ENCODE results near the gene ARAF. TPM values are rescaled to one million over a fixed set of nuclear protein-coding genes. Genes with fewer than 3 reads are reported as not detected.
A peak's percentile ranks its signal among the peaks of the same experiment; 100 is the strongest.
"Not testable (repeated sequence)": the region's sequence is repeated elsewhere in the genome, so short reads cannot be mapped to it uniquely, and the experiment has no call there.

The ARAF gene
- total RNA-seq: 58.6 and 62.7 TPM in 2 replicates
- polyA plus RNA-seq: 69.5 and 77.2 TPM in 2 replicates
- polyA plus RNA-seq (2011; cell fraction: cytosol; rRNA removed): 48.2 and 52.2 TPM in 2 replicates
- polyA plus RNA-seq (2011; cell fraction: nucleus; rRNA removed): 152 and 156 TPM in 2 replicates
- polyA plus RNA-seq (2012): 33.4 and 42.8 TPM in 2 replicates
- polyA minus RNA-seq: 65.5 and 67.1 TPM in 2 replicates
- 42.3 TPM for polyA minus RNA-seq (2011; cell fraction: cytosol; rRNA and poly(A)+ RNA removed)
- polyA minus RNA-seq (2011; cell fraction: nucleus; rRNA and poly(A)+ RNA removed): 53.1 and 70.5 TPM in 2 replicates
- percentile 71 among the genes with signal in this experiment for Bru-seq, nascent RNA
- BruChase-seq, experiment 1, labeled RNA remaining after a 6-hour chase: percentile 87 among the genes with signal in this experiment
- percentile 75 among the genes with signal in this experiment for BruChase-seq, experiment 2, labeled RNA remaining after a 2-hour chase
- long read RNA-seq, transcript ARAF-203 (16 exons, 2,458 nt): major isoform, 99 of 136 reads
- long read RNA-seq, partial matches to known transcripts: 24 of 136 reads
- long read RNA-seq, other reads (novel, unspliced or antisense): 7 of 136 reads

- H3K9ac ChIP-seq (replicated peaks; ENCODE audit: extremely low read depth, insufficient read depth, low read length): peak within 1 kb of the TSS; percentile 87
- CTCF ChIA-PET: interaction anchor here (0.8 to 1.4 kb wide), 3 partner anchors 20 to 83 kb away, joined by 3 to 9 read pairs (median 3); no protein-coding TSS in a partner anchor
- H3K36me3 ChIP-seq (ENCODE audit: control insufficient read depth in 2 of 2, extremely low read depth in 1 of 2, insufficient read depth in 2 of 2, low read length in 2 of 2): no peaks in the 10 kb centered on the region
- POLR2A ChIA-PET: no interaction called here
- TF ChIP-seq POLR2AphosphoS5 (IDR thresholded peaks at IDR 0.05; ENCODE audit: insufficient read depth, low read depth, low read length): peak; percentile 72
- TF ChIP-seq, protein P1, sequence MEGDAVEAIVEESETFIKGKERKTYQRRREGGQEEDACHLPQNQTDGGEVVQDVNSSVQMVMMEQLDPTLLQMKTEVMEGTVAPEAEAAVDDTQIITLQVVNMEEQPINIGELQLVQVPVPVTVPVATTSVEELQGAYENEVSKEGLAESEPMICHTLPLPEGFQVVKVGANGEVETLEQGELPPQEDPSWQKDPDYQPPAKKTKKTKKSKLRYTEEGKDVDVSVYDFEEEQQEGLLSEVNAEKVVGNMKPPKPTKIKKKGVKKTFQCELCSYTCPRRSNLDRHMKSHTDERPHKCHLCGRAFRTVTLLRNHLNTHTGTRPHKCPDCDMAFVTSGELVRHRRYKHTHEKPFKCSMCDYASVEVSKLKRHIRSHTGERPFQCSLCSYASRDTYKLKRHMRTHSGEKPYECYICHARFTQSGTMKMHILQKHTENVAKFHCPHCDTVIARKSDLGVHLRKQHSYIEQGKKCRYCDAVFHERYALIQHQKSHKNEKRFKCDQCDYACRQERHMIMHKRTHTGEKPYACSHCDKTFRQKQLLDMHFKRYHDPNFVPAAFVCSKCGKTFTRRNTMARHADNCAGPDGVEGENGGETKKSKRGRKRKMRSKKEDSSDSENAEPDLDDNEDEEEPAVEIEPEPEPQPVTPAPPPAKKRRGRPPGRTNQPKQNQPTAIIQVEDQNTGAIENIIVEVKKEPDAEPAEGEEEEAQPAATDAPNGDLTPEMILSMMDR (IDR thresholded peaks at IDR 0.05; ENCODE audit: extremely low read depth in 1 of 2, insufficient read depth in 1 of 2, low read depth in 1 of 2, low read length in 2 of 2): no peak
- peak; percentile 74 for TF ChIP-seq POLR2A (IDR thresholded peaks at IDR 0.05; ENCODE audit: low read depth, low read length)
- no peaks in the 10 kb centered on the region for H4K20me1 ChIP-seq (replicated peaks; ENCODE audit: control insufficient read depth, extremely low read depth, insufficient read depth, low read length)
- H2AFZ ChIP-seq (ENCODE audit: low read depth, low read length): peak within 1 kb of the TSS; percentile 78
- H3K4me2 ChIP-seq (ENCODE audit: insufficient read depth, low read length): peak within 1 kb of the TSS; percentile 87
- H3K79me2 ChIP-seq (ENCODE audit: control insufficient read depth, insufficient read depth, low read length): peaks cover 19% of the 10 kb centered on the region
- intact Hi-C loops (cut with micrococcal nuclease) (loop anchor here (1.0 to 5.0 kb wide), 3 partner anchors 21 to 276 kb away; partner anchors contain the start of genes TIMP1 and ZNF81), dilution Hi-C loops (cut with MboI; ENCODE audit: extremely low pct_ligation_motif_present, low sequenced_read_pairs) (no loop called here)
- H3K4me3 ChIP-seq (replicated peaks in 1 of 3; ENCODE audit: insufficient read depth in 1 of 3, low read depth in 1 of 3, low read length in 3 of 3): peak within 1 kb of the TSS; percentile 54 to 91 (median 80)
- FAIRE-seq (peak; percentile 100), DNase-seq (ENCODE audit: low read depth, low spot score) (peak; percentile 98)
- no peaks in the 10 kb centered on the region for H3K27me3 ChIP-seq (ENCODE audit: control insufficient read depth in 2 of 2, insufficient read depth in 2 of 2, low read length in 2 of 2)
- H3K4me1 ChIP-seq (ENCODE audit: control insufficient read depth, extremely low read depth, insufficient read depth, low read length): peaks cover 10% of the 10 kb centered on the region
- H3K9me1 ChIP-seq (replicated peaks; ENCODE audit: control insufficient read depth, extremely low read depth, insufficient read depth, low read length): no peaks in the 10 kb centered on the region
- peak within 1 kb of the TSS; percentile 84 for H3K27ac ChIP-seq (ENCODE audit: insufficient read depth, low read depth, low read length)
- no peaks in the 10 kb centered on the region for H3K9me3 ChIP-seq (replicated peaks; ENCODE audit: control insufficient read depth, insufficient read depth, low read length)
- TSS peak; percentile 66 for BruUV-seq (replicated peaks)
Measured at GRCh38 chrX:47560934-47561658, at the start of gene ARAF. TSS of gene ARAF (plus strand) at chrX:47561205. CDS start at chrX:47562968, 1,763 bp downstream.

DNA sequence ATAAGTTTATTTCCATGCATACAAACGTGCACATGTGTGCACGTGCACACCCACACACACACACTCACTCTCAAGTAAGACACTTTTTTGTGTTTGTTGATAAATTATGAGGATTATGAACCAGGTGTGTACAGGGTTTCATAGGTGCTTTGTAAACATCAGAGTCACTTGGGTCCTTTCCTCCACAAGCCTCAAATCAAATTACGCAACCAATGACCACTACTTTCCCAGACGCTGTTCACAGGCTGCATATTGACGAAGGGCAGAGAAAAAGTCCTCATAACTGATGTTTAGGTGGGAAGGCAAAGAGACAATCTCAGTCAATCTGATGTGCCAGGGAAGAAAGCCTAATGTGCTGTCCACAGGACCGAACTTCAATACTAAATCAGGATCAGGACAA lies 48.6 kb upstream of the ARAF start:
- peak; percentile 24 for FAIRE-seq
- H3K4me3 ChIP-seq (replicated peaks in 1 of 3; ENCODE audit: insufficient read depth in 1 of 3, low read depth in 1 of 3, low read length in 3 of 3); BruUV-seq (replicated peaks): not testable (repeated sequence)

More for the DNA sequence above, 48.6 kb upstream of the ARAF start:
- H3K27me3 ChIP-seq (ENCODE audit: control insufficient read depth in 2 of 2, insufficient read depth in 2 of 2, low read length in 2 of 2); POLR2A ChIA-PET; dilution Hi-C loops (cut with MboI; ENCODE audit: extremely low pct_ligation_motif_present, low sequenced_read_pairs); H3K4me2 ChIP-seq (ENCODE audit: insufficient read depth, low read length); H2AFZ ChIP-seq (ENCODE audit: low read depth, low read length); H3K79me2 ChIP-seq (ENCODE audit: control insufficient read depth, insufficient read depth, low read length); H3K9ac ChIP-seq (replicated peaks; ENCODE audit: extremely low read depth, insufficient read depth, low read length); H3K4me1 ChIP-seq (ENCODE audit: control insufficient read depth, extremely low read depth, insufficient read depth, low read length); H4K20me1 ChIP-seq (replicated peaks; ENCODE audit: control insufficient read depth, extremely low read depth, insufficient read depth, low read length); DNase-seq (ENCODE audit: low read depth, low spot score); H3K36me3 ChIP-seq (ENCODE audit: control insufficient read depth in 2 of 2, extremely low read depth in 1 of 2, insufficient read depth in 2 of 2, low read length in 2 of 2); CTCF ChIA-PET; H3K9me1 ChIP-seq (replicated peaks; ENCODE audit: control insufficient read depth, extremely low read depth, insufficient read depth, low read length); H3K9me3 ChIP-seq (replicated peaks; ENCODE audit: control insufficient read depth, insufficient read depth, low read length); intact Hi-C loops (cut with micrococcal nuclease); H3K27ac ChIP-seq (ENCODE audit: insufficient read depth, low read depth, low read length): not testable (repeated sequence)

All from endothelial cell of umbilical vein (primary cell).